Measurements from ENCODE around the gene THAP11.

Gene THAP11

GRCh38 chr16:67886387-67886786 lies 44.3 kb downstream of the THAP11 start:
- no peak for DNase-seq

- no peak for DNase-seq
Observed at GRCh38 chr16:67888331-67888730, 46.2 kb downstream of the THAP11 start.

- no peak for DNase-seq
Observed at GRCh38 chr16:67892375-67892774, 50.3 kb downstream of the THAP11 start.

GRCh38 chr16:67892899-67893742 lies 51.0 kb downstream of the THAP11 start, which contains the start of gene PSKH1:
Gene PSKH1, plus strand, starts transcription at chr16:67893254. Its CDS starts 15,496 bp downstream, at chr16:67908750.
- peak; percentile 92 to 94 for DNase-seq
